ENCODE data around the gene TDRD7.

- no peak for TF ChIP-seq CTCF (IDR thresholded peaks at IDR 0.05)
- TF ChIP-seq EZH2phosphoT487 (IDR thresholded peaks at IDR 0.05), result no peak
- no peak for TF ChIP-seq EZH2 (IDR thresholded peaks at IDR 0.05)
These were observed 93.9 kb downstream of the TDRD7 start for GRCh38 chr9:97505845-97506244.

Data from neural progenitor cell (in vitro differentiated cells).